H1 (cell line): ENCODE measurements around the gene NBAS. TPM values are rescaled to one million over a fixed set of nuclear protein-coding genes. Genes with fewer than 3 reads are reported as not detected.

Experiments
- CTCF ChIA-PET: fragments of 300-600 bp; sonication (Branson Sonifier 250); formaldehyde crosslinking; loops from one replicate; lab custom pipeline; 2021; ENCODE audit not compliant: partially characterized antibody; lab: Charles Lee
- POLR2A ChIA-PET: fragments of 300-600 bp; sonication (Branson Sonifier 250); formaldehyde crosslinking; loops from one replicate; lab custom pipeline; 2021; ENCODE audit warnings: inconsistent platforms; ENCODE audit not compliant: partially characterized antibody; lab: Charles Lee
- DNase-seq, 2 experiments: peaks; one replicate each; pipeline versions ENCODE4 v3.0.0 to v3.0.0-alpha.2; 2010 to 2022; ENCODE audit warnings: low spot score in 2 of 2, low read depth in 1 of 2, mixed read lengths in 1 of 2
- FAIRE-seq: peaks from 2 replicates; lab custom pipeline; 2011; peaks lifted over from hg19 to GRCh38; lab: Jason Lieb, UNC
- H2AFZ ChIP-seq: 2 replicates; pipeline ENCODE4 v1.8.1; 2012; ENCODE audit warnings: low read length, inconsistent platforms
- H2AK5ac ChIP-seq: 2 replicates; pipeline ENCODE4 v1.6.1; 2013; ENCODE audit warnings: low read depth, low read length
- H2BK120ac ChIP-seq: replicated peaks from 2 replicates; pipeline ENCODE3; 2013; ENCODE audit warnings: low read depth, low read length, inconsistent platforms
- H2BK12ac ChIP-seq: 2 replicates; pipeline ENCODE4 v1.6.1; 2013; ENCODE audit warnings: low read depth, low read length
- H2BK15ac ChIP-seq: 2 replicates; pipeline ENCODE4 v1.6.1; 2013; ENCODE audit warnings: low read length
- H2BK20ac ChIP-seq: 2 replicates; pipeline ENCODE4 v1.6.1; 2013; ENCODE audit warnings: low read length
- H2BK5ac ChIP-seq: 2 replicates; pipeline ENCODE4 v1.6.1; 2013; ENCODE audit warnings: low read depth, low read length
- H3K14ac ChIP-seq: 2 replicates; pipeline ENCODE4 v1.6.1; 2013; ENCODE audit warnings: inconsistent platforms; ENCODE audit not compliant: insufficient read length
- H3K18ac ChIP-seq: 2 replicates; pipeline ENCODE4 v1.6.1; 2013; ENCODE audit warnings: low read length; ENCODE audit errors: extremely low read depth
- H3K23ac ChIP-seq: 2 replicates; pipeline ENCODE4 v1.6.1; 2013; ENCODE audit warnings: inconsistent platforms; ENCODE audit not compliant: insufficient read length
- H3K23me2 ChIP-seq: 2 replicates; pipeline ENCODE4 v1.6.1; 2013; ENCODE audit warnings: low read depth, low read length
- H3K27ac ChIP-seq: 2 replicates; pipeline ENCODE4 v1.6.1; 2011; ENCODE audit warnings: low read depth, low read length, inconsistent platforms
- H3K27me3 ChIP-seq, 4 experiments: replicated peaks in 1 of 4; 1 replicate in 1 of 4; 2 replicates in 3 of 4; pipeline versions ENCODE4 v1.6.1 to v1.8.1; 2011 to 2013; ENCODE audit warnings: low read length in 3 of 4, mild to moderate bottlenecking in 3 of 4, inconsistent platforms in 2 of 4, mixed read lengths in 2 of 4, moderate library complexity in 1 of 4; ENCODE audit not compliant: control insufficient read depth in 3 of 4, insufficient read depth in 3 of 4; ENCODE audit errors: extremely low read depth in 1 of 4
- H3K36me3 ChIP-seq, 4 experiments: 2 replicates each; pipeline versions ENCODE4 v1.6.1 to v1.8.1; 2011 to 2013; ENCODE audit warnings: mild to moderate bottlenecking in 4 of 4, low read length in 3 of 4, moderate library complexity in 2 of 4, control low read depth in 1 of 4, inconsistent platforms in 1 of 4; ENCODE audit not compliant: insufficient read depth in 4 of 4, control insufficient read depth in 2 of 4
- H3K4ac ChIP-seq: replicated peaks from 2 replicates; pipeline ENCODE3; 2013; ENCODE audit warnings: low read length, low read depth, mixed read lengths, inconsistent platforms; ENCODE audit not compliant: insufficient read length
- H3K4me1 ChIP-seq, 4 experiments: replicated peaks in 1 of 4; 1 replicate in 1 of 4; 2 replicates in 3 of 4; pipeline versions ENCODE4 v1.6.1 to v1.8.1; 2011 to 2013; ENCODE audit warnings: low read length in 3 of 4, inconsistent platforms in 2 of 4, mixed read lengths in 1 of 4; ENCODE audit not compliant: insufficient read depth in 4 of 4, control insufficient read depth in 3 of 4
- H3K4me2 ChIP-seq, 2 experiments: 2 replicates each; pipeline versions ENCODE4 v1.6.1 to v1.8.1; 2011 to 2013; ENCODE audit warnings: low read depth in 2 of 2, low read length in 2 of 2, control low read depth in 1 of 2, inconsistent platforms in 1 of 2, mild to moderate bottlenecking in 1 of 2; ENCODE audit not compliant: insufficient read depth in 1 of 2
- H3K4me3 ChIP-seq, 4 experiments: fragments of 200-600, 300-600 bp in 1 of 4; sonication (generic), shearing (Covaris generic), sonication (Bioruptor Twin) in 1 of 4; 2 replicates each; pipeline versions ENCODE4 v1.5.1 to v1.8.1; 2011 to 2016; ENCODE audit warnings: low read length in 4 of 4, low read depth in 3 of 4, control low read depth in 2 of 4, inconsistent platforms in 2 of 4, mild to moderate bottlenecking in 2 of 4, mixed read lengths in 1 of 4, moderate library complexity in 1 of 4; ENCODE audit not compliant: insufficient read depth in 2 of 4; ENCODE audit errors: extremely low read depth in 1 of 4
- H3K56ac ChIP-seq: replicated peaks from 2 replicates; pipeline ENCODE3; 2013; ENCODE audit warnings: low read depth, mild to moderate bottlenecking, mixed read lengths, low read length, inconsistent platforms; ENCODE audit not compliant: insufficient read length
- H3K79me1 ChIP-seq: 2 replicates; pipeline ENCODE4 v1.6.1; 2013; ENCODE audit warnings: low read depth, low read length, control low read depth
- H3K79me2 ChIP-seq, 2 experiments: 2 replicates each; pipeline versions ENCODE4 v1.6.1 to v1.8.1; 2012 to 2013; ENCODE audit warnings: low read length in 2 of 2, mild to moderate bottlenecking in 2 of 2, inconsistent platforms in 1 of 2; ENCODE audit not compliant: insufficient read depth in 2 of 2, control insufficient read depth in 1 of 2
- H3K9ac ChIP-seq, 4 experiments: replicated peaks in 1 of 4; 1 replicate in 1 of 4; 2 replicates in 3 of 4; pipeline versions ENCODE4 v1.6.1 to v1.8.1; 2011 to 2013; ENCODE audit warnings: low read depth in 3 of 4, low read length in 3 of 4, control low read depth in 2 of 4, mild to moderate bottlenecking in 2 of 4, moderate library complexity in 2 of 4, inconsistent platforms in 1 of 4; ENCODE audit errors: extremely low read depth in 1 of 4
- H3K9me3 ChIP-seq, 2 experiments: 2 replicates each; pipeline versions ENCODE4 v1.6.1 to v1.8.1; 2012 to 2013; ENCODE audit warnings: mild to moderate bottlenecking in 2 of 2, moderate library complexity in 2 of 2, control low read depth in 1 of 2, inconsistent platforms in 1 of 2, low read depth in 1 of 2, low read length in 1 of 2, mixed read lengths in 1 of 2; ENCODE audit not compliant: insufficient read depth in 2 of 2
- H4K20me1 ChIP-seq, 2 experiments: replicated peaks in 1 of 2; 2 replicates each; pipeline versions ENCODE3 to v1.8.1; 2011 to 2013; ENCODE audit warnings: inconsistent platforms in 2 of 2, low read length in 2 of 2, mild to moderate bottlenecking in 1 of 2; ENCODE audit not compliant: insufficient read depth in 2 of 2, control insufficient read depth in 1 of 2
- H4K5ac ChIP-seq: 2 replicates; pipeline ENCODE4 v1.6.1; 2013; ENCODE audit warnings: low read length, low read depth, mixed read lengths, inconsistent platforms; ENCODE audit not compliant: insufficient read length
- H4K8ac ChIP-seq: 2 replicates; pipeline ENCODE4 v1.8.0; 2013; ENCODE audit warnings: mild to moderate bottlenecking, moderate library complexity, low read length, inconsistent platforms; ENCODE audit not compliant: insufficient read depth; ENCODE audit errors: extremely low read depth
- H4K91ac ChIP-seq: replicated peaks from 2 replicates; pipeline ENCODE3; 2013; ENCODE audit warnings: low read length, mixed read lengths, inconsistent platforms; ENCODE audit not compliant: insufficient read length
- CEBPB ChIP-seq: IDR thresholded peaks from 2 replicates; pipeline ENCODE4 v1.6.1; 2012; ENCODE audit warnings: low read depth, low read length
- GTF2F1 ChIP-seq: IDR thresholded peaks from 2 replicates; pipeline ENCODE4 v1.6.1; 2012; ENCODE audit warnings: low read depth, low read length, improper control_type of control experiment, borderline replicate concordance
- MAX ChIP-seq: IDR thresholded peaks from 2 replicates; pipeline ENCODE4 v1.6.1; 2012; ENCODE audit warnings: inconsistent platforms
- RAD21 ChIP-seq, 2 experiments: IDR thresholded peaks in 1 of 2; conservative IDR thresholded peaks in 1 of 2; 2 replicates each; pipeline ENCODE4 v1.6.1; 2011; ENCODE audit warnings: low read depth in 2 of 2, low read length in 2 of 2, improper control_type of control experiment in 1 of 2, inconsistent platforms in 1 of 2, mild to moderate bottlenecking in 1 of 2, moderate library complexity in 1 of 2
- RNF2 ChIP-seq: fragments of 200-900, 300-1000 bp; sonication (generic); IDR thresholded peaks from 2 replicates; pipeline ENCODE4 v1.7.1; 2016; ENCODE audit warnings: borderline replicate concordance, low read depth, mild to moderate bottlenecking, antibody characterized with exemption, low read length; ENCODE audit not compliant: poor library complexity, severe bottlenecking; ENCODE audit errors: missing control alignments
- SAP30 ChIP-seq: fragments of 300-600 bp; sonication (generic); IDR thresholded peaks from 2 replicates; pipeline ENCODE4 v1.7.1; 2012; ENCODE audit warnings: low read length, moderate library complexity, mild to moderate bottlenecking, inconsistent platforms; ENCODE audit not compliant: insufficient read depth, insufficient replicate concordance
- SP4 ChIP-seq: IDR thresholded peaks from 2 replicates; pipeline ENCODE4 v1.6.1; 2012; ENCODE audit warnings: low read length, inconsistent platforms
- TCF12 ChIP-seq: IDR thresholded peaks from 2 replicates; pipeline ENCODE4 v1.6.1; 2011; ENCODE audit warnings: low read depth, mild to moderate bottlenecking, low read length
- TEAD4 ChIP-seq: IDR thresholded peaks from 2 replicates; pipeline ENCODE4 v1.6.1; 2012; ENCODE audit warnings: low read depth, low read length, inconsistent platforms, mixed read lengths
- USF2 ChIP-seq: IDR thresholded peaks from 2 replicates; pipeline ENCODE4 v1.6.1; 2011; ENCODE audit warnings: low read length, improper control_type of control experiment
- WGBS, 2 experiments: shearing (Covaris generic) in 1 of 2; methylation state at CpG; one replicate each; pipeline versions ENCODE4 v1.1.6 to v1.1.7; 2013 to 2015; ENCODE audit warnings: low lambda C conversion rate in 2 of 2, mixed read lengths in 2 of 2, inconsistent platforms in 1 of 2, low coverage in 1 of 2, missing lambda C conversion rate in 1 of 2; ENCODE audit not compliant: insufficient replicate concordance in 2 of 2, insufficient coverage in 1 of 2, insufficient read length in 1 of 2; ENCODE audit errors: extremely low coverage in 1 of 2, missing lambda C conversion rate in 1 of 2; 5-methylcytosine and 5-hydroxymethylcytosine counted together
- polyA plus RNA-seq, 7 experiments: library from polyadenylated mRNA; depleted of rRNA in 3 of 7; stranded (reverse) in 5 of 7; unstranded in 2 of 7; fragments of >200 nt in 5 of 7; fragments of 200-250 nt in 2 of 7; gene quantifications; 1 replicate in 5 of 7; 2 replicates in 1 of 7; 4 replicates in 1 of 7; pipeline versions ENCODE4 v1.2.1 to v1.2.3, GENCODE V29; 2011 to 2013; ENCODE audit warnings: missing spikeins in 2 of 7, mixed read lengths in 2 of 7
- total RNA-seq: library from RNA; stranded (reverse); fragmentation: NEBNext Ultra II Directional; extraction: Animal tissue kit (Norgen Biotek cat#: 25700); gene quantifications from 2 replicates; pipeline ENCODE4 v1.2.1, GENCODE V29; 2021

The NBAS gene
- total and polyA plus RNA-seq, 2 of the 8 experiments (the other 6 are each of a cell fraction or from before 2014, with no cell fraction given) = 19.6 to 34.8 TPM

- 94% methylated on average over 3 of the region's 3 CpGs; no CpG with 5 or more reads in 1 of the 2 experiments for WGBS, 2 experiments
- POLR2A ChIA-PET = no interaction called here
- no peak overlapping the region for H3K9ac ChIP-seq
- no peak overlapping the region for H3K14ac ChIP-seq
- DNase-seq (no peak), FAIRE-seq (no peak)
- no peak overlapping the region for H4K5ac ChIP-seq
- H2BK5ac ChIP-seq = no peak overlapping the region
- no peak overlapping the region for H3K27ac ChIP-seq
- H3K27me3 ChIP-seq = no peaks in the 10 kb centered on the region
- H3K18ac ChIP-seq = no peak overlapping the region
- H2BK15ac ChIP-seq = no peak overlapping the region
- H4K91ac ChIP-seq = no peak overlapping the region
- no peaks in the 10 kb centered on the region for H3K79me2 ChIP-seq
- H3K4me1 ChIP-seq = no peaks in the 10 kb centered on the region
- H3K4ac ChIP-seq = no peak overlapping the region
- H2BK12ac ChIP-seq = no peak overlapping the region
- H3K56ac ChIP-seq = no peak overlapping the region
- H4K20me1 ChIP-seq = no peaks in the 10 kb centered on the region
- no peak overlapping the region for H2BK120ac ChIP-seq
- H3K23me2 ChIP-seq = no peaks in the 10 kb centered on the region
- no peak overlapping the region for H4K8ac ChIP-seq
- H2AFZ ChIP-seq = no peak overlapping the region
- no peak overlapping the region for H2BK20ac ChIP-seq
- H3K36me3 ChIP-seq = no peaks in the 10 kb centered on the region; a peak in 2 of 8 replicates
- no peak overlapping the region for H3K4me2 ChIP-seq
- H2AK5ac ChIP-seq = no peak overlapping the region
- no peaks in the 10 kb centered on the region for H3K9me3 ChIP-seq
- TF ChIP-seq MAX (no peak), SP4 (no peak), RNF2 (no peak), TCF12 (no peak), USF2 (no peak), CEBPB (no peak), RAD21 (IDR thresholded peaks at IDR 0.05 in 1 of 2, conservative IDR thresholded peaks at IDR 0.05 in 1 of 2; ENCODE audit: low read depth in 2 of 2, low read length in 2 of 2) (no peak), TEAD4 (no peak), GTF2F1 (no peak), SAP30 (no peak)
- no peak overlapping the region for H3K23ac ChIP-seq
- CTCF ChIA-PET = no interaction called here
- H3K79me1 ChIP-seq = no peaks in the 10 kb centered on the region
- no peak overlapping the region for H3K4me3 ChIP-seq
These were observed 267.7 kb downstream of the NBAS start for GRCh38 chr2:15293262-15293937.
